Measurements from ENCODE around the gene YTHDC2.

The YTHDC2 gene

DNA sequence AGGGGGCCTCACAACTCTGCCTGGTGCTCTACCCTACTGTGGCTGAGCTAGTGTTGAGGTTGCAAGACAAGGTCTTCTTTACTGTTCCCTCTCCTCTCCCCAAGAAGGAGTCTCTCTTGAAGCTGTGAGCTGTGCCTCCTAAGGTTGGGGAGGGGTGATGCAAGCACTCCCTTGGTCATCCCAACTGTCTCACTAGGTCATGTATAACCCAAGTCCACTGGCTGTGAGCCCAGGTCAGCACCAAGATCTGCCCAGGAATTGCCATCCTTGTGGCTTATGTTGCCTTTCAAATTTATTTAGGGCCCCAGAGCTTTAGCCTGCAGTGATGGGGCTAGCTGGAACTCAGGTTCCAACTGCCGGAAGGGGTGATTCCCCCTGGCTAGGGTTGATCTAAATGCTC lies 10.3 kb upstream of the YTHDC2 start:
- TF ChIP-seq, protein P1, sequence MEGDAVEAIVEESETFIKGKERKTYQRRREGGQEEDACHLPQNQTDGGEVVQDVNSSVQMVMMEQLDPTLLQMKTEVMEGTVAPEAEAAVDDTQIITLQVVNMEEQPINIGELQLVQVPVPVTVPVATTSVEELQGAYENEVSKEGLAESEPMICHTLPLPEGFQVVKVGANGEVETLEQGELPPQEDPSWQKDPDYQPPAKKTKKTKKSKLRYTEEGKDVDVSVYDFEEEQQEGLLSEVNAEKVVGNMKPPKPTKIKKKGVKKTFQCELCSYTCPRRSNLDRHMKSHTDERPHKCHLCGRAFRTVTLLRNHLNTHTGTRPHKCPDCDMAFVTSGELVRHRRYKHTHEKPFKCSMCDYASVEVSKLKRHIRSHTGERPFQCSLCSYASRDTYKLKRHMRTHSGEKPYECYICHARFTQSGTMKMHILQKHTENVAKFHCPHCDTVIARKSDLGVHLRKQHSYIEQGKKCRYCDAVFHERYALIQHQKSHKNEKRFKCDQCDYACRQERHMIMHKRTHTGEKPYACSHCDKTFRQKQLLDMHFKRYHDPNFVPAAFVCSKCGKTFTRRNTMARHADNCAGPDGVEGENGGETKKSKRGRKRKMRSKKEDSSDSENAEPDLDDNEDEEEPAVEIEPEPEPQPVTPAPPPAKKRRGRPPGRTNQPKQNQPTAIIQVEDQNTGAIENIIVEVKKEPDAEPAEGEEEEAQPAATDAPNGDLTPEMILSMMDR (IDR thresholded peaks at IDR 0.05; ENCODE audit: insufficient read depth, missing control alignments): no peak
- no peak for FAIRE-seq
- no peak for DNase-seq (ENCODE audit: insufficient read length, low spot score)

DNA sequence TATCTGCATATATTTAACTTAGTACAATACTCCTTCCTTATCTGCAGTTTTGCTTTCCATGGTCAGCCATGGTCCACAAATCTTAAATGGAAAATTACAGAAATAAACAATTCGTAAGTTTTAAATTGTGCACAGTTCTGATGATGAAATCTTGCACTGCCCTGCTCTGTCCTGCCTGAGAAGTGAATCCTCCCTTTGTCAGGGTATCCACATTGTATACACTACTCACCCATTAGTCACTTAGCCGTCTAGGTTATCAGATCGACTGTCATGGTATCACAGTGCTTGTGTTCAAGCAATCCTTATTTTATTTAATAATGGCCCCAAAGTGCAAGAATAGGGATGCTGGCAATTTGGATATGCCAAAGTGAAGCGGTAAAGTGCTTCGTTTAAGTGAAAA lies 8.3 kb upstream of the YTHDC2 start:
- DNase-seq (ENCODE audit: insufficient read length, low spot score): no peak
- TF ChIP-seq, protein P1 (IDR thresholded peaks at IDR 0.05; ENCODE audit: insufficient read depth, missing control alignments): no peak
- no peak for FAIRE-seq

DNA sequence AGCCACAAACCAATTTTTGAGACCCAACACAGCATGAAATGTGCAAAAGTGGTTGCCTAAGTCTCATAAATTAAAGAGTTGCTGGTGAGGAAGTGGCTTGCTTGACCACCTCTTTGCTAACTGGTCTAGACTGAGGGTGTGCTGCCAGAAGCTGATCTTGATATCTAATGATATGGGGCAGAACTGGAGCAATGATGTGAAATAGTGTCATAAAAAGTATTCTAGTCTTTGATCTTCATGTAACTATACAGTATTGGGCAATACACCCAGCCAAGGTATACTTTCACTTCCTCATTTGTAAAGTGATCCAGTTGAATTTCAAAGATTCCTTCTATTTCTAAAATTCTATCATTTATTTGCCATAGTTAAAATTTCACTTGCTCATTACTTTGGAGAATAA lies 5.9 kb upstream of the YTHDC2 start:
- DNase-seq (ENCODE audit: insufficient read length, low spot score) (no peak), FAIRE-seq (no peak)
- TF ChIP-seq, protein P1 (IDR thresholded peaks at IDR 0.05; ENCODE audit: insufficient read depth, missing control alignments): no peak

DNA sequence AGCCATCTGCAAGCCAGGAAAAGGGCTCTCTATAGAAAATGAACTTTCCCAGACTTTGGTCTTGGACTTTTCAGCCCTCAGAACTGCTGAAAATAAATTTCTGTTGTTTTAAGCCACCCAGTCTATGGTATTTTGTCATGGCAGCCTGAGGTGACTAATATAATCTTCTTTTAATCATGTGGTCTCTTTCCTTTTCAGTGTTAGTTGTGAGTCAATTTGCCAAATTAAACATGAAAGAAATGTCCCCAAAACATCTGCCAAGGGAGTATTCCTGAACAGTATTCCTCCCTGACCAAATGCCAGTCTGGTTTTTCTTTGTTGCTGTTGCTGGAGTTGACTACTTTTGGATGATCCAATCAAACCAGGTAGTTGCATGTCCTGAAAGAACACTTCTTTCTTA lies 4.7 kb upstream of the YTHDC2 start:
- TF ChIP-seq, protein P1 (IDR thresholded peaks at IDR 0.05; ENCODE audit: insufficient read depth, missing control alignments): no peak
- FAIRE-seq (no peak), DNase-seq (ENCODE audit: insufficient read length, low spot score) (no peak)

DNA sequence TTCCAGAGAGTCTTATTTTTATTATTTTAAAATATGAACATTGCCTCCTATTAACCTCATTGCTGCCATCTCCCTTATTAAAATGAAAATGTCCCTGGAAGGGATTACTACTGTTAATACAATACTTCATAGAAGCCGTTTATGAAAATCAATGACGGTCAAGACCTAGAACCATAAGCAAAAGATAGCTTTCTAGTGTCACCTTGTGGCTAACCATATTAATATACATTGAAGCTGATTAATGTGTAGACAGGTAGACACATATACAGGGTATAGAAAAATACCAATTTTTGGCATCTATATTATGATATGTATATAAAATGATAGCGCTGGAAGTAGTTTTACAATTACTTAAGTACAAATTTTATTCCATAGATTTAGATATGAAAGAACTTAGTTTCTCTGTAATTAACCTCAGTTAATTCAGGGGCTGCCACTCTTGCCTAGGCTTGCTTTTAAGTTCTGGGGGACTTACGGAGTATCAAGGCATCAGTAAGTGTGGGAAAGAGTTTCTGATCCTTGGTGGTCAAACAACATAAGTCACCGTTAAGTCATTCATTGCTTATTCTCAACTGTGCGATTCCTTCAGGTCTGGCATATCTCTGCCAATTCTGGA lies 2.5 kb upstream of the YTHDC2 start:
- no peak for DNase-seq (ENCODE audit: insufficient read length, low spot score)
- TF ChIP-seq, protein P1 (IDR thresholded peaks at IDR 0.05; ENCODE audit: insufficient read depth, missing control alignments): peak; percentile 83
- FAIRE-seq: peak; percentile 84

DNA sequence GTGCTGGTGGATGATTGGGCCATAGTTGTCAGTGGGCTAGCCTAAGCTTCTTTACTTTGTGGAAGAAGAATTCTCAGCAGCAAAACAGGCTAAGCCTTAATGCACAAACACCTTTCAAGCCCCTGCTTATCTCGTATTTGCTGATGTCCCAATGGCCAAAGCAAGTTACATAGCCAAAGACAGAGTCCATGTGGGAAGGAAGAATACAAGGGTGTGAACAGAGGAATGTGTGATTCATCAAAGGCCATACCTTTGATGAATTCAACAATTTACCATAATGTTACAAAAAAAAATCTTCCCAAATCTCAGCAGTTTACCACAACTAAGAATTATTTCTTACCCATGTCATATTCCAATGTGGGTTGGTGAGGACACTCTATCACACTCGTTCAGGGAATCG lies 1.2 kb upstream of the YTHDC2 start:
- TF ChIP-seq, protein P1 (IDR thresholded peaks at IDR 0.05; ENCODE audit: insufficient read depth, missing control alignments): no peak
- no peak for FAIRE-seq
- DNase-seq (ENCODE audit: insufficient read length, low spot score): no peak

DNA sequence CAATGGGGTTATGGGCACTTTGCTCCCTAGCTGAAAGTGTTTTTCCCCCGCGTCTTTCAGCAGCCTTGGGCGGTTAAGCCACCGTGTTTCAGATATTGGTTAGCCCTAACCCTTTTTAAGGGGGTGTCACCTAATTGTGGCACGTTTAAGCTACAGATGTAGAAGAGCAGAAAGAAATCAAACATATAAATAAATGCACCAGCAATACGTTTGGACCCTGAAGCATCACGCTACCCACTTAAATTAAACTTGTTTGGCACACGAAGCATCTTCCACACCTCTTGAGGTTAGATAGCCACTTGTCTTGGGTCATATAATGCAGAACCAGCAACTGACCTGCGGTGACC lies 768 bp downstream of the YTHDC2 start:
- no peak for FAIRE-seq
- DNase-seq (ENCODE audit: insufficient read length, low spot score): no peak
- TF ChIP-seq, protein P1 (IDR thresholded peaks at IDR 0.05; ENCODE audit: insufficient read depth, missing control alignments): no peak
